Erythroblast (primary cell): ENCODE data around the gene RPUSD1.
"Not testable (repeated sequence)": the region's sequence is repeated elsewhere in the genome, so short reads cannot be mapped to it uniquely, and the experiment has no call there.

Source experiments
- DNase-seq, 2 experiments: peaks; one replicate each; lab custom pipeline; 2025; lab: John Stamatoyannopoulos, UW
- GATA1 ChIP-seq: IDR thresholded peaks from 2 replicates; pipeline ENCODE4 v1.6.1; 2011; ENCODE audit warnings: low read depth, mild to moderate bottlenecking, control low read depth, low read length, moderate library complexity
- POLR2A ChIP-seq: IDR thresholded peaks from 2 replicates; pipeline ENCODE4 v1.6.1; 2011; ENCODE audit warnings: mild to moderate bottlenecking, low read length

RPUSD1 gene

GRCh38 chr16:787978-788398 is at the start of gene RPUSD1:
Gene RPUSD1 (minus strand): TSS chr16:788381. CDS start chr16:787737, 644 bp downstream.
- TF ChIP-seq POLR2A (no peak), GATA1 (no peak)
- peak in 1 of 2 experiments; percentile 72 for DNase-seq

GRCh38 chr16:836822-837221 is 48.6 kb upstream of the RPUSD1 start:
- DNase-seq, result not testable (repeated sequence)

GRCh38 chr16:836221-836620 is 48.0 kb upstream of the RPUSD1 start:
- DNase-seq, result no peak
- TF ChIP-seq POLR2A, result no peak
- TF ChIP-seq GATA1, result no peak

- TF ChIP-seq GATA1 (no peak), POLR2A (no peak)
- DNase-seq, result no peak
Observed at GRCh38 chr16:835373-835772, 47.2 kb upstream of the RPUSD1 start.

- TF ChIP-seq POLR2A, result no peak
- TF ChIP-seq GATA1, result no peak
- DNase-seq, result no peak
Observed at GRCh38 chr16:833411-833810, 45.2 kb upstream of the RPUSD1 start.

- DNase-seq, result no peak
- TF ChIP-seq GATA1, result no peak
- no peak for TF ChIP-seq POLR2A
Observed at GRCh38 chr16:832652-833336, 44.6 kb upstream of the RPUSD1 start.

GRCh38 chr16:831571-832413 is 43.6 kb upstream of the RPUSD1 start:
- DNase-seq, result no peak
- TF ChIP-seq GATA1, result no peak
- no peak for TF ChIP-seq POLR2A

GRCh38 chr16:830871-831570 is 42.8 kb upstream of the RPUSD1 start:
- no peak for DNase-seq
- TF ChIP-seq POLR2A (no peak), GATA1 (no peak)

- no peak for TF ChIP-seq POLR2A
- no peak for TF ChIP-seq GATA1
Observed at GRCh38 chr16:830107-830870, 42.1 kb upstream of the RPUSD1 start.

GRCh38 chr16:828891-829290 is 40.7 kb upstream of the RPUSD1 start:
- DNase-seq, result no peak
- TF ChIP-seq POLR2A (no peak), GATA1 (no peak)

More at GRCh38 chr16:830107-830870, 42.1 kb upstream of the RPUSD1 start:
- DNase-seq, result no peak

- no peak for DNase-seq
- TF ChIP-seq GATA1 (no peak), POLR2A (no peak)
Observed at GRCh38 chr16:827513-827912, 39.3 kb upstream of the RPUSD1 start.

GRCh38 chr16:825341-826061 is 37.3 kb upstream of the RPUSD1 start:
- TF ChIP-seq POLR2A (no peak), GATA1 (no peak)
- DNase-seq, result no peak

- no peak for DNase-seq
- no peak for TF ChIP-seq GATA1
- TF ChIP-seq POLR2A, result no peak
Observed at GRCh38 chr16:824601-825000, 36.4 kb upstream of the RPUSD1 start.
